ENCODE data around the gene MCF2L.
"Not testable (repeated sequence)": the region's sequence is repeated elsewhere in the genome, so short reads cannot be mapped to it uniquely, and the experiment has no call there.

The MCF2L gene

DNA sequence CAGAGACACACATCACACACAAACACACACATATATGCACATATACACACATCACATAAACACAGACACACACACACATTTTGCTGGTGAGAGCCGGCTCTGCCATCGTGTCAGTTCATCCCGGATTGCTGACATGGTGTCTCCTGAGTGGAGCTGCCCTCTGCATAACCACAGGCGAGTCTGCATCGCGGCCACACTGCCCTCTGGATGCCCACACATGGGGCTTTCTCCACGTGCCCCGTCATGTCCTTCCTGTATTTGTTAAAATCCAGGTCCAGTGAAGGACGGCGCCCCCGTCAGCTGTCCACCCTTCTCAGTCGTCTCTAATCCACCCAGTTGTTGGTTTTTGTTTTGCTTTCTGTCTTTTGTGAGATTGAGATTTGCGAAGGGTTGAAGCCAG lies 84.0 kb downstream of the MCF2L start:
- DNase-seq: no peak

DNA sequence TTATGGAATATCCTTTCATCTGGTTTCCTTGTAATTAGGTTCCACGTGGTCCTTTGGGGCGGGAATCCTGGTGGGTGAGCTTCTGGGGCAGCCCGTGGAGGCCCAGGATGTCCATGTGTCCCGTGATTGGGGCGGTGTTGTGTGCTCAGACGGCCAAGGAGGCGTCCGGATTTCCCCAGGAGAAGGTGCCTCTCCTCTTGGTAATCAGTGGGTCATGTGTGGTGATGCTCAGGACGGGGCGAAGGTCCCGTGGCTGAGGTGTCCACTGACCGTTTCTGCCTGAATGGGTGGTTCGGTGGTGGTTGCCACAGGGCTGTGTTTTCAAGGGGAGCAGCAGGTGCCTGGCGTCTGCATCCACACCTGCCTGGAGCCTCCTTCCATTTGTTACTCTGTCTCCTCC lies 84.4 kb downstream of the MCF2L start:
- no peak for DNase-seq

DNA sequence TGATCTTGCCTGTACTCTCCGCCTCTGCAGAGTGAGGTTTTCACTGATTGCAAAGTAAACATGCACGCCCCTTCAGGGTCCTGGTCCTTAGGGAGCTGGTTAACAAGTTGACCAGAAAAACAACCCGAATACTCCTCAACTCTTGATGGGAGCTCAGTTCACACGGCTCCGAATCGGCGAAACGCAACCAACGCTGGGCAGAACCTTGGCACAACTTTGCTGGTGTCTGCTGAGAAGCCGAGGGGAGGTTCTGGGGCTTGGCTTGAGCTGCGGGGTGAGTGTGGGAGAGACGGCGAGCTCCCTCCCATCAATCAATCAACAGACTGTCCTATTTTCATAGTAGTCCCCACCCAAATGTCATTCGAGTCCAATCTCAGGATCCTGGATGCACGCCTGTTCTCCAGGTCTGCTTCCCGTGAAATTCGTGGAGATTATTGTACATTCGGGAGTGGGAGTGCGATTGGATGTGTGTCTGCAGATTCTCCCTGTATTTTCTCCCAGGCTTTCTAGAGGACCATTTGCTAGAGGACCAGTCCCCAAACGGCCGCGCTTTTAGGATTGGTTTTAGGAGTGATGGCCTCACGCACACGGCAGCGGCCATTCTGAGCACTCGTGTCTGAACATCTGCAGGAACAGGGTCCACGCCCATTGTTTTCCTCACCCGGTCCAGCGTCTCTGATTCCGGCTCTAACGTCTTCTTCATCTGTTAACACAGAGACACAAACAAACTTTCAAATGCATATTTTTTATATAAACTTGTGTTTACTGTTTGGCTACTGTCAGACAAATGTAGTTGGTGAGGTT lies 85.0 kb downstream of the MCF2L start:
- DNase-seq: peak; percentile 8

DNA sequence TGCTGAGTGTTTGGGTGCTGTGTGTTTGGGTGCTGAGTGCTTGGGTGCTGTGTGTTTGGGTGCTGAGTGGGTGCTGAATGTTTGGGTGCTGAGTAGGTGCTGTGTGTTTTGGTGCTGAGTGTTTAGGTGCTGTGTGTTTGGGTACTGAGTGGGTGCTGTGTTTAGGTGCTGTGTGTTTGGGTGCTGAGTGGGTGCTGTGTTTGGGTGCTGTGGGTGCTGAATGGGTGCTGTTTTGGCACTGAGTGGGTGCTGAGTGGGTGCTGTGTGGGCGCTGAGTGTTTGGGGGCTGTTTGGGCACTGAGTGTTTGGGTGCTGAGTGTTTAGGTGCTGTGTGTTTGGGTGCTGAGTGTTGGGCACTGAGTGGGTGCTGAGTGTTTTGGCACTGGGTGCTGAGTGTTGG lies 88.1 kb downstream of the MCF2L start:
- peak; percentile 9 for DNase-seq

DNA sequence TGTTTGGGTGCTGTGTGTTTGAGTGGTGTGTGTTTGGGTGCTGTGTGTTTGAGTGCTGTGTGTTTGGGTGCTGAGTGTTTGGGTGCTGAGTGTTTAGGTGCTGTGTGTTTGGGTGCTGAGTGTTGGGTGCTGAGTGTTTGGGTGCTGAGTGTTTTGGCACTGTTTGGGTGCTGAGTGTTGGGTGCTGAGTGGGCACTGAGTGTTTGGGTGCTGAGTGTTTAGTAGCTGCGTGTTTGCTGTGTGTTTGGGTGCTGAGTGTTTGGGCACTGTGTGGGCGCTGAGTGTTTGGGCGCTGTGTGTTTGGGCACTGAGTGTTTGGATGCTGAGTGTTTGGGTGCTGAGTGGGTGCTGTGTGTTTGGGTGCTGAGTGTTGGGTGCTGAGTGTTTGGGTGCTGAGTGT lies 88.5 kb downstream of the MCF2L start:
- not testable (repeated sequence) for DNase-seq

DNA sequence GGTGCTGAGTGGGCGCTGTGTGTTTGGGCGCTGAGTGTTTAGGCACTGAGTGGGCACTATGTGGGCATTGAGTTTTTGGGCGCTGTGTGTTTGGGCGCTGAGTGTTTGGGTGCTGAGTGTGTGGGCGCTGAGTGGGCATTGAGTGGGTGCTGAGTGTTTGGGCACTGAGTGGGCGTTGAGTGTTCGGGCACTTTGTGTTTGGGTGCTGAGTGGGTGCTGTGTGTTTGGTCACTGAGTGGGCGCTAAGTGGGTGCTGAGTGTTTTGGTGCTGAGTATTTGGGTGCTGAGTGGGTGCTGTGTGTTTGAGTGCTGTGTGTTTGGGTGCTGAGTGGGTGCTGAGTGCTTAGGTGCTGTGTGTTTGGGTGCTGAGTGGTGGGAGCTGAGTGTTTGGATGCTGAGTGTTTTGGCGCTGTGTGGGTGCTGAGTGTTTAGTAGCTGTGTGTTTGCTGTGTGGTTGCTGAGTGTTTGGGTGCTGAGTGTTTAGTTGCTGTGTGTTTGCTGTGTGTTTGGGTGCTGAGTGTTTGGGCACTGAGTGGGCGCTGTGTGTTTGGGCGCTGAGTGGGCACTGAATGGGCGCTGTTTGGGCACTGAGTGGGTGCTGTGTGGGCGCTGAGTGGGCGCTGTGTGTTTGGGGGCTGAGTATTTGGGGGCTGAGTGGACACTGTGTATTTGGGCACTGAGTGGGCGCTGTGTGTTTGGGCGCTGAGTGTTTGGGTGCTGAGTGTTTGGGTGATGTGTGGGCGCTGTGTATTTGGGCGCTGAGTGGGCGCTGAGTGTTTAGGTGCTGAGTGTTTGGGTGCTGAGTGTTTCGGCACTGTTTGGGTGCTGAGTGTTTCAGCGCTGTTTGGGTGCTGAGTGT lies 89.3 kb downstream of the MCF2L start:
- no peak for DNase-seq

DNA sequence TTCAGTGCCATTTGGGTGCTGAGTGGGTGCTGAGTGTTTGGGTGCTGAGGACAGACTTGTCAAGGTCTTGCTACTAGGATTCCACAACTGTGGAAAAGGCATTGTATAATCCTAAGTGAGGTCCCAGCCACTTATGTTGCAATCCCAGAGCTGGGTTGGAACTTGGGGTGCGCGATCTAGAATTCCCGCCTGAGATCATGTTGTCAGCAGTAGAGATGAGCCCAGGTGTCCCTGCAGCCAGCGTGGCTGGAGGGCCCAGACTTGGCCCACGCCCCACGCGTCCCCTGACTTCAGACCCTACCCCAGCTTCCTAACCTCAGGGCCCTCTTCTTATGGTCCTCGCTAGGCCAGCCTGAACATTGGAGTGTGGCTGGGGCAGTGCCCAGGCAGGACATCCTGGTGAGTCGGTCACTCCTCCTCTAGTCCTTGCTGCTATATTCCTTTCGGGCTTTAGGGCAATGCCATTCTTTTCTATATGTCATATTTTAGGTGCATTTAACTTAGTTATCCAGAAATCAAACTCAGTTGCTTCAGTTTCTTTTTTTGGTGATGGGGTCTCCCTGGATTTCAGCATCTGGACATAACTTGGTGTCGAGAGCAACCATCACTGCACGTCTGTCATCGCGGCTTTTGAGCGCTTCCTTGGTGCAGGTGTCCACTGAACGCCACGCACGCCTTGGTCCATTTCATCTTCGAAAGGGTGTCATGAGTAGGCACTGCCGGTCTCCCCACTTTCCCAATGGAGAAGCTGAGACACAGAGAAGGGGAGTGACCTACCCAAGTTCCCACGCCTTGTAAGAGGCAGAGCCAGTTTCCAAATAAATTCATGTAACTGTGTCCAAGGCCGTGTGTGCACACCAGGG lies 90.2 kb downstream of the MCF2L start:
- no peak for DNase-seq

DNA sequence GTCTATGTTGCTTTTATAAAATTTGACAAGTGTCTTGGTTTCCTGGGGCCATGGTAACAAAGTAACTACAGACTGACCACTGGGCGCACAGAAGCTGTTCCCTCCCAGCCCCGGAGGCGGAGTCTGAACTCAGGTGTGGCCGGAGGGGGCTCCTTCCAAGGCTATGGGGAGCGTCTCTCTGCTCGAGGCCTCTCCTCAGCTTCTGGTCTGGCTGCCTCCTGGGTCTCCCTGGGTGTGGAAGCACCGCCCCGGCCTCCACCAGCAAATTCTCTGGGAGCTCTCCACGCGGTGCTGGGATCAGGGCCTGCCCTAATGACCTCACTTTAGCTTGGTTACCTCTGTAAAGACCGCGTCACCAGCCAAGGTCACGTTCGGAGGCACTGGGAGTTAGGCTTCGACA lies 90.9 kb downstream of the MCF2L start:
- DNase-seq: no peak

DNA sequence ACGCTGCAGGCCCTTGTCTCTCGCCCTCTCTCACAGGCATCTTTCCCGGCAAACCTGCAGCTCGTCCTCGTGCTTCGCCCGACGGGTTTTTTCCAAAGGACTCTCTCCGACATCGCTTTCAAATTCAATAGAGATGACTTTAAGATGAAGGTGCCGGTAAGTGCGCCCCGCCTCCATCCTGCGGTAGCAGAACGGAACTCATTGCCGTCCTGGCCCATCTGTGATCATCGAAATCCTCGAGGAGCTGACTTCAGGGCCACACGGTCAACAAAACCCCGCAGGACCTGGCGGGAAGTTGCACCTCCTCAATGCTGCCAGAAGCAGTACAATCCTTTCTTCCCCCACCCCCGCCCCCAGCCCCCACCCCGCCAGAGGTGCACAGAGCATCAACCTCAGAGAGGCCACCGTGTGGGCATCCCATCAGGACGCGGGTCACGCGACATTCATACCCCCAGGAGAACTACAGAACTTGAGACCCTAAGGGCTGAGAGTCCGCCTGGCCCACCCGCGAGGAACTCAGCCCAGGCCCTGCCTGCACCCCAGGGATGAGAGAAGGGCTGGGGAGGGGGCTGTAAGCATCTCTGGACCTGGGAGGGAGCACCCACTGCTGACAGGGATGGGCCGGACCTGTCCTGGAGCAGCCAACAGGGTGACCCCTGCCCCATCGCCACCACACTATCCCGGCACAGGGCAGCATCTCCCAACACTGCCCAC lies 91.7 kb downstream of the MCF2L start:
- DNase-seq: no peak

DNA sequence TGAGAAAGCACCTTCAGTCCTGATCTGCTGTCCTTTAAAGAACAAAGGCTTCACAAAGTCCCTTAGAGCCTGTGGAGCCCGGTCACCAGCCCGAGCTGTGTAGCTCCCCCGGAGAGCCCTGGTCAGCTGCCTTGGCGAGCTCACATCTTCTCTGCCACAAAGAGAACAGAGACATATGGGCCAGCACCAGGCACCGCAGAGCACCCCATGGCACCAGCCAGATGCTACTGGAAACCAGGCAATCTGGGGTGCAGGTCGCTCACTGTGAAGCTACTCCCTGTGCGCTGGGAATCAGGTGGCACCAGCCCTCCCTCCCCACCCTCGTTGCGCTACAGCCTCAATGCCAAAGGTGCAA lies 92.2 kb downstream of the MCF2L start:
- no peak for DNase-seq

DNA sequence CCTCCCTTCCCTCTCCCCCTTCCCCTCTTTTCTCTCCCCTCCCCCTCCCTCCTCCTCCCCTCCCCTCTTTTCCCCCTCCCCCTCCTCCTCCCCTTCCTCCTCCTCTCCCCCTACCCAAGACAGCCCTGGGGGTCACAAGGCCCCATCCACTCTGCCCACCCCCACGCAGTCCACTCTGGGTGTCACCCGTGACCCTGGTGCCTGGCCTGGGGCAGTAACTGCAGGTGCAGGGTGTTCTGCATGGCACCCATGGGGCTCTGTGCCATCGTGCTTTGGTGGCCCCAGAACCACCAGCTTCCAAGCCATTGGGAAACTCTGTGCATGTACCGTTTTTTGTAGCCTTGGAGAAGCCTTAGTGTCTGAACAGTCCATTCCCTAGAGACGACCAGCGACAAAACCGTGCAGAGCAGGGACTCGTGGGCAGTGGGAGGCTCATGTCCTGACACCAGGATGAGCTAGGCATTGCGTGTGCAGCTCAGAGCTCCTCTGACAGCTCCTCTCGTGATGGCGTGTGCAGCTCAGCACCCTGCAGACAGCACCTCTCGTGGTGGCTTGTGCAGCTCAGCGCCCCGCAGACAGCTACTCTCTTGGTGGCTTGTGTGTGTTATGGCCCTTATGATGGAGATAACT lies 92.9 kb downstream of the MCF2L start:
- DNase-seq: no peak

DNA sequence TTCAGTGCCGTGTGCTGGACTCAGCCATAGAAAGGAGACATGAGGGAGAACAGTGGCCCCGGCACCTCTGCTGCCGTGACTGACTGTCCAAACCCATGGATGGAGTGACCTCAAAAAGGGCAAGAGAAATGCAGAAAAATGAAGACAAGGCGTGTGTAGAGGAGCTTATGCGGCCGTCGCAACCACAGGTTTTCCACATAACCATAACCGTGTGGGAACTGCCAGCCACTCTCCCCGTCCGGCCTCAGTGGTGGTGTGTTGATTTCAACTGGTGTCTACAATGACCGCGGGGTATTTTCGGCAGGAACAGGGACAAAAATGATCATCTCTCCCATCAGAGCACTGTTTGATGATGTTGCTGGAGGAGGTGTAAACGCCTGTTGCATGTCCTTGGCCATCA lies 93.7 kb downstream of the MCF2L start:
- DNase-seq: no peak

DNA sequence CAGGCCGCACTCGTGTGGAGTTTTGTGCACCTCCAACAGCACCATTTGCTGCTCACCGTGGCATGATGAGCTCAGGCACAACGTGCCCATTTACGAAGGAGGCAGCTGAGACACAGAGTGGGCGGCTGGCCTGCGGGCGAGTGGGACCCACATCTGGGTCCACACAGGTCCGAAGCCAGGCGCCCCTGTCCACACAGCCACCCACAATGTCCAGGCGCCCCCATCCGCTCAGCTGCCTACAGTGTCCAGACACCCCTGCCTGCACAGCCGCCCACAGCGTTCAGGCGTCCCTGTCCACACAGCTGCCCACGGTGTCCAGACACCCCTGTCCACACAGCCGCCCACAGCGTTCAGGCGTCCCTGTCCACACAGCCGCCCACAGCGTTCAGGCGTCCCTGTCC lies 94.1 kb downstream of the MCF2L start:
- no peak for DNase-seq

DNA sequence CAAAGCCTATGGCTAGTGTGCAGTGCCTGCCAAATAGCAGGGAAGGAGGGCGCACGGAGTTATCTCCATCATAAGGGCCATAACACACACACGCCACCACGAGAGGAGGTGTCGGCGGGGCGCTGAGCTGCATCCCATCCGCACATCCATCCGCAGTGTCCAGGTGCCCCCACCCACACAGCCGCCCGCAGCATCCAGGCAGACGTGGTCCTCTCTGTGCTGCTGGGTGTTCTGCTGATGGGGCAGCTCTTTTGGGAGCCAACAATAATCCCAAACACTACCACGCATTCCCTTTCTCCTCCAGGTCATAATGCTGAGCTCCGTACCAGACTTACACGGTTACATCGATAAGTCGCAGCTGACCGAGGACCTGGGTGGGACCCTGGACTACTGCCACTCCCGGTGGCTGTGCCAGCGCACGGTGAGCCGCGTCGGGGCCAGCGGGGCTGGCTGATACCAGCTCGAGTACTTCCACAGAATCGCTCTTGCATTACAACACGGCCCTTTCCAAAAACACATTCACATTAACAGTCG lies 95.1 kb downstream of the MCF2L start:
- peak; percentile 52 for DNase-seq

DNA sequence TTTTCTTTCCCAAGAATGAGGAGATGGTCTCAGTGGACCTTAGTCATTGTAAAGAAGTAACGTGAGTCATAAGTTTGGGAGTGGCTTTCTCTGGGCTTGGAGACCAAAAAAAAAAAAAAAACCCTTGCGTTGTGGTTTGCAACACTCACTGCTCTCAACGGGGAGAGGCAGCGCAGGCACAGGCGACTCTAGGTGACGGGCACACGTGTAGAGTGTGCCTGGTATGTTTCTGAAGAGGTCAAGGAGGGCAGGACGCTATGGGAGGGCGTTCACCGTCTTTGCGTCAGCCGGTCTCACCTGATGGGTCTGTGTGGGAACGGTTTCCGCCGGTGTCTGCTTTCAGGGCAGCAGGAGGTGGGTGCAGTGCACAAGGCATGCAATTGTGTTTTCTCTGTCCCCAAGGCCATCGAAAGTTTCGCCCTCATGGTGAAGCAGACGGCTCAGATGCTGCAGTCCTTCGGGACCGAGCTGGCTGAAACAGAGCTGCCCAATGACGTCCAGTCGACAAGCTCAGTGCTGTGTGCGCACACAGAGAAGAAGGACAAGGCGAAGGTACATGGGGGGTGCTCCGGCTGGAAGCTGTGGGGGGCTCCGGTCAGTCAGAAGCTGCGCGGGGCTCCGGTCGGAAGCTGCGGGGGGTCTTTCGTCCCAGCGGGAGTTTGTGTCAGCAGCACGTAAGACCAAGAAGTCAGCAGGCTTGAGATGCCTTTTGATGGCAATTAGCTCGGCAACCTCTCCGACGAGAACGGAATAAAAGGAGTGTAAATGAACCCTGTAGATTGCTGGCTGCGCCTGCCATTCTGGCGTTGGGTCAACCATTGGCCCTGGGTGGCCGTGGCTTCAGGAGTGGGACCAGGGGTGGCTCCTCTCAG lies 95.8 kb downstream of the MCF2L start:
- DNase-seq: no peak

DNA sequence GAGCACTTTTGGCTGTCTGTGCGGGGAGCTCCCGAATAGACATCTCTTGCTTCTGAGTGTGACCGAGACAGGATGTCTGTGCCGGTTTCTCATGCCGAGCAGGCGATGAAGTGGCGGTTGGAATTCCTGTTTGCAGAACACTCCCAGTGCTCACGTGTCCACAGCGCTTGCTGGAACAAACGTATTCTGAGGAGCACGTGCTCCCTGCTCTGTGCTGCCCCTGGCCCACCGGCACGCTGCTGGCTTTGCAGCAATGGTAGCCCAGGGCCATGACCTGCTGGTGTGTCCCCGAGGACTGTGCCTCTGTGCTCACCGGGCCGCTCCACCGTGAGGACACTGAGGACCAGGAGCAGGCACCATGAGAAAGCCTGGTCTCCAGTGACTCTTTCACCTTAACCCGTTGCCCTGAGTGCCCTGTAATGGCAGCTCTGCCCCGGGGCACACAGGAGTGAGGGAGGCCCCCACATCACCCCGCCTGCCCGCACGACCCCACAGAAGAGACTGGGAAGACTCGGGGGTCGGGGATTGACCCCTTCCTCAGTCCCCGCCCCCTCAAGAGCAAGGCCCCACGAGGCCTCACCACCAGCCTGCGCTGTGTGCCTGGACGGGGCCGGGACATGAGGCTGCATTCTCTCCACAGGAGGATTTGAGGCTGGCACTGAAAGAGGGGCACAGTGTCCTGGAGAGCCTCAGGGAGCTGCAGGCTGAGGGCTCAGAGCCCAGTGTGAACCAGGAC lies 96.6 kb downstream of the MCF2L start:
- no peak for DNase-seq

DNA sequence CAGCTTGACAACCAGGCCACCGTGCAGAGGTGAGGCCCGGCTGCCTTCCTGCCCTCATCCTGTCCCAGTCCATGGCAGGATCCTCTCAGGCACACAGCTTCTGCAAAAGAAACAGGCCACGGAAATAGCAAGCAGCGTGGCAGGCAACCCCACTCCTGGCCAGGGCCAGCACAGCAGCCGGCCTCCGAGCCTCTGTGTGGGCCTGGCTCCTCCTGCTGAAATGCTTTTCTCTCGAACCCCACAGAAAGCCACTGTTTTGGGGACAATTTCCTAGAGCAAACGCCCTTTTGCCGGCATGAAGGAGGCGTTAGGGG lies 97.1 kb downstream of the MCF2L start:
- DNase-seq: no peak

DNA sequence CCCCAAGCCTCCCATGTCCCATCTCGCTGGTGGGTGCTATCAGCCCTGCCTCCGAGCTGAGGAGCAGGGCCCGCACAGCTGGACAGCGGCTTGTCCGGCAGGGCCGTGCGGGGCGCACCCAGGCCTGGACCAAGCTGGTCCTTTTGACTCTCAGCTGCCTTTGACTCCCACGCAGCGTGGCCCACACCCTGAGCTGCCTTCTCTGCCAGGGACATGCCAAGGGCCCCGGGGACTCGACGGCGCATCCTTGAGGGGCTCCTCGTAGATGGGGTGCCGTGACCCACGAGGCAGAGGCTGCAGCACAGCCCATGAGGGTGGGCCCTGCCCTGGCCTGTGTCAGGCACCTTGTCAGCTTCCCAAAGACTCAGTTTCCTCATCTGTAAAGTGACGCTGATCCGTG lies 97.7 kb downstream of the MCF2L start:
- no peak for DNase-seq

DNA sequence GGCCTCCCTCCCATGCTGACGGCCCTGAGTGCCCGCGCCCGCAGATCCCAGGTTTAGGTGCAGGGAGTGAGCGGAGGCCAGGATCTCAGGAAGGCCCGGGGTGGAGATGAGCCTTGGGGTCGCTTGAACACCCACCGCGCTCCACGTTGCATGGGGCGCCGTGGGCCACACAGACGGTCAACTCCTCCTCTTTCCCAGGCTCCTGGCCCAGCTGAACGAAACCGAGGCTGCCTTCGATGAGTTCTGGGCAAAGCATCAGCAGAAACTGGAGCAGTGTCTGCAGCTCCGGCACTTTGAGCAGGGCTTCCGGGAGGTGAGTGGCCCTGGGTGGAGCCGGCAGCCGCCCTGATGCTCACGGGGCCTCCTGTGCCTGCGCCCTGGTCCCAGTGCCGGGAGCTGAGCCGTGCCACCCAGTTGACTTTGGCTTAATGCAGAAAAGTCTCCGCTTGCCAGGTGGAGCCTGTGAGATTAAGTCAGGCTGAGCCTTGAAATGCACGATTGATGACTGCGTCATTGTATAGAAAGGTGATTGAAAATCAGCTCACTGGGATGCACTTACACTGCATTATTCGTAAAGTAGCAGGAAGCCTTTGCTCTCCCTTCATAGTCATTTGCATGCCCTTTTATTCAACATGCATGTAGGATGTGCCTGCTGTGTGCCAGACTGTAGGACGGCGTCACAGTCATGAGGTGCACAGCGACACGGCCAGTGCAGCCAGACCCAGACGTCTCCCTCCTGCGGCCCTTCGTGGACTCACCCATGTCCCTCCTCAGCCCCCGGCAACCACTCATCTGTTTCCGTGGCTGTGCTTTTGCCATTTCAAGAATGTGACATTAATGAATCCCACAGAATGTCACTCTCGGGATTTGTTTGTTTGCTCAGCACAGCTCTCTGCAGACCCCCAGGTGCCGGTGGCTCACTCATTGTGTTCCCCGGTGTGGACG lies 101.1 kb downstream of the MCF2L start:
- DNase-seq: no peak

Data from femur (tissue), 1 donor.